ENCODE results near the gene CEBPA. TPM values are rescaled to one million over a fixed set of nuclear protein-coding genes. Genes with fewer than 3 reads are reported as not detected.

The CEBPA gene
- total RNA-seq, 2 donors from 2014 or later: 67.1 to 76.4 TPM

- Histone ChIP-seq H3K4me3 (no peak overlapping the region), H3K27me3 (no peaks in the 10 kb centered on the region), H3K27ac (no peak overlapping the region), H3K9ac (ENCODE audit: low read depth in 2 of 2, low read length in 2 of 2) (no peak overlapping the region), H3K9me3 (no peaks in the 10 kb centered on the region), H3K4me1 (no peaks in the 10 kb centered on the region), H3K36me3 (no peaks in the 10 kb centered on the region)
- TF ChIP-seq CTCF (IDR thresholded peaks at IDR 0.05): no peak
- DNase-seq: no peak
- intact Hi-C loops (cut with DNase I): no loop called here
Measured at GRCh38 chr19:33252418-33252962, 49.8 kb downstream of the CEBPA start.

- no peak overlapping the region for H3K9ac ChIP-seq (ENCODE audit: low read depth in 2 of 2, low read length in 2 of 2)
- intact Hi-C loops (cut with DNase I): no loop called here
- no peak overlapping the region for H3K4me3 ChIP-seq
- no peak for DNase-seq
- H3K9me3 ChIP-seq: no peaks in the 10 kb centered on the region
- no peaks in the 10 kb centered on the region for H3K27me3 ChIP-seq
- no peak for TF ChIP-seq CTCF (IDR thresholded peaks at IDR 0.05)
- no peaks in the 10 kb centered on the region for H3K4me1 ChIP-seq
- no peak overlapping the region for H3K27ac ChIP-seq
- no peaks in the 10 kb centered on the region for H3K36me3 ChIP-seq
Measured at GRCh38 chr19:33251526-33252090, 50.7 kb downstream of the CEBPA start.

GRCh38 chr19:33251076-33251475, 51.3 kb downstream of the CEBPA start:
- TF ChIP-seq CTCF (IDR thresholded peaks at IDR 0.05): no peak
- no peak for DNase-seq

GRCh38 chr19:33250500-33250899, 51.8 kb downstream of the CEBPA start:
- Histone ChIP-seq H3K27me3 (no peaks in the 10 kb centered on the region), H3K4me3 (no peak overlapping the region), H3K4me1 (no peaks in the 10 kb centered on the region), H3K9ac (ENCODE audit: low read depth in 2 of 2, low read length in 2 of 2) (no peak overlapping the region), H3K27ac (no peak overlapping the region), H3K9me3 (no peaks in the 10 kb centered on the region), H3K36me3 (no peaks in the 10 kb centered on the region)
- no peak for DNase-seq
- intact Hi-C loops (cut with DNase I): no loop called here
- TF ChIP-seq CTCF (IDR thresholded peaks at IDR 0.05): no peak

More at GRCh38 chr19:33251076-33251475, 51.3 kb downstream of the CEBPA start:
- Histone ChIP-seq H3K4me1 (no peaks in the 10 kb centered on the region), H3K27me3 (no peaks in the 10 kb centered on the region), H3K9ac (ENCODE audit: low read depth in 2 of 2, low read length in 2 of 2) (no peak overlapping the region), H3K36me3 (no peaks in the 10 kb centered on the region), H3K27ac (no peak overlapping the region), H3K9me3 (no peaks in the 10 kb centered on the region), H3K4me3 (no peak overlapping the region)
- intact Hi-C loops (cut with DNase I): no loop called here

Other genes starting within 250 kb of the CEBPA start
- gene RHPN2, start 237.6 kb downstream of the CEBPA start, total RNA-seq: 10 to 100 TPM; 40.0 to 78.3 TPM
- gene GPATCH1, start 221.4 kb downstream of the CEBPA start, total RNA-seq: 10 to 100 TPM; 10.0 to 10.9 TPM
- gene WDR88, start 170.4 kb downstream of the CEBPA start, total RNA-seq: not detected
- gene LRP3, start 108.2 kb downstream of the CEBPA start, total RNA-seq: 10 to 100 TPM; 14.6 to 16.5 TPM
- not detected for gene SLC7A10, start 76.7 kb downstream of the CEBPA start, total RNA-seq
- gene CEBPG, start 71.2 kb upstream of the CEBPA start, total RNA-seq: 10 to 100 TPM; 62.1 to 72.3 TPM
- 10 to 100 TPM; 47.9 to 71.4 TPM for gene PEPD, start 219.3 kb upstream of the CEBPA start, total RNA-seq